Activated CD4-positive, alpha-beta T cell treated with anti-CD3 and anti-CD28 coated beads, Interleukin-2, amount 50 U/mL, for 1 hour (primary cell): ENCODE data around the gene EGFR.

Experiments
- DNase-seq: peaks from one replicate; pipeline ENCODE4 v3.0.0-alpha.2; 2020

EGFR gene

DNA sequence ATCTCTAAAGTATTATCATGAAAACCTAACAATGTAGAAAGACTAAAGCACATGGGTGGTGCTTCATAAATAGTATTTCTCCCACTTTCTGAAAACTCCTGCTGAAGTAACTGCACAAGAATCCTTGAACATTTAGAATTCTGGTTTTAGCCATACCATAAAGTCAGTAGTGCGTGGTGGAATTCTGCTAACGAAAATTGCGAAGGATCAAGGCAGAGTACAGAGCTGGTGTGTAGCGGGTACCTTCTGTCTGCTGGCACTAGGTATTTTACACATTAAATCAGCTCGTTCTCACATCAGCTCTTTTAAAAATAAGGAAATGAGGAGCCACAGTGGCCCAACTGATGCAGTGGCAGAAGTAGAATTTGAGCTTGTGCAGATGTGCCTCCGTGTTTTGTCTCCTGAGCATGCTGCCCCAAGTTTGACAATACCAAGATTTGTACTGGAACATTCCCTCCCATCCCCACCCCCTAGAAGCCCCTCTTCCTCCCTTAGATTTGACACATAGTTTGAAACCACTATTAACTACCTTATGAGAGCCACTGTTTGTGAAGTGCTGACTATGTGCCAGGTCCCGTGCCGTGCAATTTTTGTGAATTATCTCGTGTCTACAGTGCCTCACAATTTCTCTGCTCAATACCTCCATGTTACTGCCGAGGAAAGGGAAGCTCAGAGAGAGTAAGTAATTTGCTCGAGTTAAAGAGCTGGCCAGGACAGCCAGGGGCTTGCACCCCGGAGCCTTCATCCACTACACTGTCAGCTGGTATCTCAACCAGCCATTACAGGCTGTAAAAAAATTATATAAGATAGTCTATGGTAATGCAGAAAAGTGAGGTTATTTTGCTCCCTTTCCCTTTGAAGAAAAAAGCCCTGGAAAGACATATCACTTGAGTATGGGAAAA is 66.9 kb downstream of the EGFR start:
- no peak for DNase-seq

DNA sequence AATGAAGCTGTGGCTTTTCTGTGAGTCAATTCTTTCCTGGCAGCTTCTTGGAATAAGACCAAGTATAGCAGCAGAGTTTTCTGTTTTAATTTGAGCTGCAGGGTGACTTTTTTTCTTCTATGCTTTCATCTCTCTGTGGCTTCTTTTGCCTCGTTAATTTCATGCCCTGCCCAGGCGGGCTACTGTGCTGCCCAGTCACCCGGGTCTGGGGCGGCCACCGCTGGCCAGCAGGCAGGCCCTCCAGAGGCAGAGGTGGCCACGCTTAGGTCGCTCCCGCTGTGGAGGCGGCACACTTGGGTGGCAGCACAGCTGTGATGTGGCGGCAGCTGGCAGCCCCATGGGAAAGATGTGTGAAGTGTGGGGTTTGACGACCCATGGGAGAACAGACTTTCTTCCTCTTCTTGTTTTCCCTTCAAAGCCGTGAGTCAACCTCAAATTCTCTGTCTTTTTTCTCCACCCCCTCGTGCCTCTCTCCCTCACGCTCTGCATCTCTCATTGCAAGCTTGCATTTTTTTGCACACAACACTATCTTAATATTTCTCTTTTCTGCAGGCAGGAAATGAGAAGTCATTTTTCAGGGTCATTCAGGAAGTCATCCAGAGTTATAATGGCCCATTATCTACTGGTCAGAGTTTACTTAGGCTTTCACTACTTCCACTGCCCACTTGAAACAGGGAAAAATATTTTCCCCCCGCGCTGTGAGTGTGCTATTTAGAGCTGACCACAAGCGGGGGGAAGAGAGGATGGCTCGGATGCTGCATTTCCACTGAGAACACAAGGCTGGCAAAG is 67.8 kb downstream of the EGFR start:
- DNase-seq, result no peak

DNA sequence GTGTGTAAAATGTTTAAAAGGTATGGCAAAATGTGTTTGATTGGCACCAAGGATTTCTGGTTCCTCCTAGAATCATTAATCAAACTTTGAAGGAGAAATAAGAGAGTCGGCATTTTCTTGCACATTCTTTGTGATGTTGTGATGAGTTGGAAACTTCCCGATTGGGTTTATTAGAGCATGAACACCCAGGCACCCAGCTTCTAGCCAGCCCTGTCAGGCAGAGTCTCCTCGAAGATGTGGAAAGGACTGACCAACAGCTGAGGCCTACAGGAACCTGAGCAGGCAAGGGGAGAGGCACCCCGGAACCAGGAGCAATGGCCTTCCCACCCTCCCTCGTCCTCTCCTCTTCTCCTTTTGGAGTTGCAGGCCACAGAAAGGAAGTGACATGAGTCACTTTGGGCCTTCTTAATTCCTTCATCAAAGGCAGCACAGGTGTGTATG is 68.7 kb downstream of the EGFR start:
- DNase-seq, result no peak

DNA sequence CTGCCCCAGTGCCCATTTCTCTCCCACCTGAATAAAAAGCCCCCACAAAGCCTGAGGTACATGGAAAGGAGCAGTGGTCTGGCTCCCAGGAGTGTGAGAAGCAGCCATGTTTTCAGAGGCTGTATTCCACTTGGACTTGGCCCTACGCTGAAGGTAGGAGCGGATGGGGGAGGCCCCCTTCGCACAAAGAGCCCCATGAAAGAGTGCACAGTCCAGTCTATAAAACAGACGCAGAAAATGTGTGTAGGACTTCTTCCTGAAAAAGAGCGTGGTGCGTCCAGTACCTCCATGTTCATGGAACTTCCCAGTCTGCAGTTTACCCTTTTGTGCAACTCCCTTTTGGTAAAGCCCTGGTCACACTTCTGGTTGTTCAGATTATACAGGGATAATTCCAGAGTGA is 69.3 kb downstream of the EGFR start:
- DNase-seq, result no peak

DNA sequence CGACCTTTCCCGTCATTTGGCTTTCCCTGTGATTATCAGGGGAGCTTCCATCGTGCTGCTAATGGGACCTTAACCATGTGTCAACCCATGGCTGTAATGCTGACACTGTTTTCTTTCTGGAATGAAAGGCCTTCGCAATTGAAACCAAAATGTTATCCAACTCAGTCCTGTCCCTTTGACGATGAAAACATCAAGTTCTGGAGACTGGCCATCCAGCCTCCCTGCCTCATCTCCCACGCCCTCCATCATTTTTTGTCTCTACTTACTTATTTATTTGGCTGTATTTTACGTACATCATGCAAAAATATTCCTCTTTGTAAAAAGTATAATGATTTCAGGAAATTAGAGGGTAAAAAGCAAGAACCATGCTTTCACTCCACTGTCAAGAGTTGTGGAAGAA is 69.8 kb downstream of the EGFR start:
- no peak for DNase-seq

DNA sequence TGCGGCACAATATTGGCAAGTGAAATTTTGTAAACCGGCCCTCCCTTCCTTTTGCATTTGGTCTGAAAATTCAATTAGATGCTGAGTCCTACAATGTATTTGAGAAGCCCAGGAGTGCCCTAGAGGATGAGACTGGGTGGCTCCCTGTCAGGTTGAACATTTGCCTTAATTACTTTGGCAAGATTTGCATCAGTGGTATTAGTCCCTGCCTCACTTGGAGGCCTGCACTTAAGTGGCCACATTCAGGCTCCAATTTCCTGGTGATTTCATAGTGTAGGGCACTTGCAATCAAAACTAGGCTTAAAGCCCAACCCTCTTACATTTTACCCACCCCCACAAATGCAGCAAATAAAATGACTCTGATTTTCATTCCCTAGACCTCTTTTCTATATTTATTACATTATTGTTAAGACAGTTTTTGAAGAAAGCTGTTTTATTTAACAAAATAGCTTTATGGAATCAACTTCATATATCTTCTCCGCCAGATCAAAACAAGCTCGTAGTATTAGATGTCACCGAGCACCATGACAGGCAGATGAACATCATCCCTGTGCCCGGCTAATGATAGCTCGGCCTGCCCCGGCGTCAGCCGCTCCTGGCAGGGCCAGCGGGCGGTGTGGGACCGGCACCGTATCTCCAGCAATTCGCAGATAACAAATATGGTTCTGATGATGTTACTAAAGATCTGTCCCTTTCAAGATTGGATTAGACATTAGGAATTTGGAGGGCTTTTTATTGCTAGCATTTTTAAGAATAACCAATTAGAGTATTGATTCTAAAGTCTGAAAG is 73.6 kb downstream of the EGFR start:
- DNase-seq, result no peak

DNA sequence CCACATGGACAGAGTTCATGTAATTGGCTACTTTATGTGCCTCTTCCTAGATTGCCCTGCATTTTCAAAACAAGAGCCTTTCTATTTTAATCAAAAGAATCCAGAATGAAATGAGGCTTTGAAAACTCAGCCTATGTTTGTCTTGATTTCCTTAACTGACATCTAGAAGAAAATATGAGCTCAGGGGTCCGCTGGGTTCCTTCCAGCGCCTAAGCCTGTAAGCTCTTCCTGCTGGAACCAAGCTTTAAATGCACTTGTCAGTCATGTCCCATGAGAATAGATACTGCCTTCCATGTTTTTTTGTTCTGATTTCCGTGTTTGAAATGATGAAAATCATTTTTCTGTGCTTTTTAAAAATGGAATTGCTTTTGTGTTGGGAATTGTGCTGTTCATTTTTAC is 74.2 kb downstream of the EGFR start:
- no peak for DNase-seq

DNA sequence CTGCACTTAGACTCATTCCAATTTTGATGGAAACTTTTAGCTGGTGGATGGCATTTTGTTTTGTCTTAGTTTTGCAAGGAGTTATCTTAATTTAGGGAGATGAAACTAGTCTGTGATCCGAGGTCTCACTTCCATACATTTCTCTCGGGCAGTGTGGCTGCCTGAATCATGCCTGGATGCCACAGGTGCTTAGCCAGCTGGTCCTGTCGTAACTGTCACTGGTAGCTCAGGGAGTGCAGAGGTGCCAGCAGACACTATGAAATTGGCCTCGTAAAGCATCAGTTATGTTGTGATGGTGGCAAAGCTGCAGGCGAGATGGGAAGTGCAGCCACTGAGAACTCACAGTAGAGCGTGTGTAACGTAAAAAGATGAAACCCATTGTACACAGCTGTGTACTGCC is 74.9 kb downstream of the EGFR start:
- DNase-seq, result no peak

DNA sequence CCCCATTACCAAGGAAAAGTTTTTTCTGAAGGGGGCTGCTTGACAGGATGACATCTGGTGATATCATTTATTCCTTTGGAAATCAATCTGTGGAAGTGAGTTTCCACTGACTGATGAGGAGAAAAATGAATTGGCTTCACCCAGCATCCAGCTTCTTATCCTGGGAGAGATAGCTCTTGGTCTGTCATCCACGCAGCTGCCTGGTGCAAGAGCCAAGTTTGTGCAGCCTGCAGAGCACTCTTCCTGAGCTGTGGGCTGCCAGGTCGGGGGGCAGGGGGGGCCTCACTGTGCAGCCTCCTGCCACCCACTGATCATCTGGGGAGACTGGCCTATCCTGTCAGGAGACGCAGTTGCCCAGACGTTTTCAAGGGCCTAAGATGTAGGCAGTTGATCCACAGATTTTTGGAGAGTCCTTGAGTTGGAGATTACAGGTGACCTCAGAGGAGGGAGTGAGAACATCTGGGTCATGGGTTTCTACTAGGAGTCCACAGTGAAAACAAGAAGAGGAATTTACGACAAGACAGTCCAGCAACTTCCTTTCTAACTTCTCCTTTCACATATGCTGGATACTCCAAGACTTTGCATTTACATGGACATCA is 75.4 kb downstream of the EGFR start:
- DNase-seq, result no peak

DNA sequence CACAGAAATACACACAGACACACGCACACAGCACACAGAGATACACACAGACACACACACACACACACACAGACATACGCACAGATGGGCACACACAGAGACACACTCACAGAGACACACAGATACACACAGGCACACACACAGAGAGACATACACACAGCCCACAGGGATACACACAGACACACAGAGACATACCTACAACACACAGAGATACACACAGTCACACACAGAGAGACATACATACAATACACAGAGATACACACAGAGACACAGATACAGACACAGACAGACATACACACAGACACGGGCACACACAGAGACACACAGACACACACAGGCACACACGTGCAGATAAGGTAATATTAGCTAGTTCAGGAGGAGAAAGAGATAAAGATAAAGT is 76.9 kb downstream of the EGFR start:
- no peak for DNase-seq

DNA sequence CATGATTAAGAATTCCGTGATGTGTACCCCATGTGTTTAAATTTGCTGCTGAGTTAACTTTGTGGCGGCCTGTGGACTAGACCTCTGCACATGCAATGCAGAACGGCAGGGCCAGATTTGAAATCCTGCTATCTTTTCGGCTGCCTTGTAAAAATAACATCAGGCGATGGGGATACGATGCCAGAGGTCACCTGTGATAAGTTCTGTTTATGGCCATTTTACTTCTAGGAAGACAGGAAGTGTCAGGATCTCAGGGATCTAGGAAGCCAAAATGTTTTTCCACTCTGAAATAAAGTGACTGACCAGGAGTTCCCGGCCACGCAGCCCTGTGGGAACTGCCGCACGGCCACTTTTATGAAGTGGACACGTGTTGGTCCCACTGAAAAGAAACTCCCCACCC is 77.5 kb downstream of the EGFR start:
- DNase-seq, result no peak

DNA sequence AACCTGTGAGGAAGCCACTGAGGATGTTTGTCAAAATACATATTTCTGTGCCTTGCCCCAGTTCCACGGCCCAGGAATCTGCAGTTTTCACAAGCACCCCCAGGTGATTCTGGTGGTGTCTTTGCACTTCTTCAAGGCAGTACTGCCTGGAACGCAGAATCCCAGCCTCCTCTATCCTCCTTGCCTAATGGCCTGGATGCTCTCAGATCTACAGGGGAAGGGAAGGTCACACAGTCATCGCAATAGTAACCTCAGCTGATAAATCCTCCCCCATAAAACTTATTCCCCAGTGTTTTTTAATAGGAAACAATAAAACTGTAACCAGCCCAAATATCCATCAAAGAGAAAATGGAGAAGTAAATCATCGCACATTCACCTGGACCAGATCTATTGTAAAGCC is 78.3 kb downstream of the EGFR start:
- DNase-seq, result no peak

DNA sequence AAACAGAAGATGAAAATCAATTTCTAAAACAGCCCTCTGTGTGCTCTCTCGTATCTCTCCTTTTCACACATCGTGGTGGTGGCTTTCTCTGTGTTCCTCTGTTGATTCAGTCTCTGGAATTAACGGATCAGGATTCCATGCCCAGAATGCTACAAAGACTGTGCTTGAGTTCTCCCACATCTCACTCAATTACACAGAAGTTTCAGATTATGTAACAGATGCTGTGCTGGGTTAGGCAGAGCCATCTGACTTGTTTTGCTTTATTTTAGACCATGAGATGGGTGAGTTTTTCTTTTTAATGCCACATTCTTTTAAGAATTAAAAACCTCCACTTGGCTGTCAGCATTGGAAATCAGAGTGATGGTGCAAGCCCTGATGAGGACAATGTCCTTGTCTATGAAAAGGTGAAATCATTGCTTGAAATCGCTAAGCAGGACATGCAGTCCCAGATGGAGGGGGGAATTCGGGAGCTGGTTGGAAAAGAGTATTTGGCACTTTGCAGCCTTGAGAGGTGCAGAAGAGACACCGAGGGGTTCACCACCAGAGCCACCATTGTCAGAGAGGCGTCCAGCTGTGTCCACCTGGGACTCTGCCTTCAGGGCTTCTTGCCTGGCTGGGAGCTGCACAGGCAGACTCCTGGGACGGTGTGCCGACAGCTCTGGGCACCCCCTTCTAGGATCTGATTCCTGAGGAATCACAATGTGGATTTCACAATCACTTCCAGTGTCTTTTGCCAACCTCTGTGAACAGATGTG is 80.4 kb downstream of the EGFR start:
- DNase-seq, result no peak

DNA sequence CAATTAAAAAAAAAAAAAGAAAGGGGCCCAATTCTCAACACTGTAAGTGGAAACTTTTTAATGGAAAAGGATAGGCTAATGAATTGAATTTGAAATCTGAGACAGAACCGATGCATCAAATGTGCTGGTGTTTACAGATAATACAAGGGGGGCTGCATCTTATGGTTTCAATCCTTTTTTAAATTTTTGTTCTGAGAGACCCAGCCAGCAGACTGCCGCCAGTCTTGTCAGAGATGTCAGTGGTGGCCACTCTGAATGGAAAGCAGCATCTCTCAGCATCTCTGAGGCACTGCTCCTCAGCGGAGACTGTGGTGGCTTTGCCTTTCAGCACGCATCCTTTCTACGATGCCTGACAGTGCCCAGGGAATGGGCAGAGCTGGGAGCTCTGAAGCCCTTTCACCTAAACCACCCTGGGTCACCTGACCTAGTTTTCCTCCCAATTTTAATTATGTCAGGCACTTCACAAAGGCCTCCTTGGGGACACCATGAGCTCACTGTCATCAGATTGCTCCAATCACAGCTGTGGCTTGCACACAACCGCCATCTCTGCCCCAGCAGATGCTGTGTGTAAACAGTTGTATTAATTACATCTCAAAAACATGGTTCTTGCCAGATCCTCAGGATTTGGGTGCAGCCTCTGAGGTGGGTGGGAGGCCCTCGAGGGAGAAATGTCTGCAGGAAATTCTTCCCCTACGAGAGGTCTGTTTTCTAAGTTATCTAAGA is 81.2 kb downstream of the EGFR start:
- no peak for DNase-seq

DNA sequence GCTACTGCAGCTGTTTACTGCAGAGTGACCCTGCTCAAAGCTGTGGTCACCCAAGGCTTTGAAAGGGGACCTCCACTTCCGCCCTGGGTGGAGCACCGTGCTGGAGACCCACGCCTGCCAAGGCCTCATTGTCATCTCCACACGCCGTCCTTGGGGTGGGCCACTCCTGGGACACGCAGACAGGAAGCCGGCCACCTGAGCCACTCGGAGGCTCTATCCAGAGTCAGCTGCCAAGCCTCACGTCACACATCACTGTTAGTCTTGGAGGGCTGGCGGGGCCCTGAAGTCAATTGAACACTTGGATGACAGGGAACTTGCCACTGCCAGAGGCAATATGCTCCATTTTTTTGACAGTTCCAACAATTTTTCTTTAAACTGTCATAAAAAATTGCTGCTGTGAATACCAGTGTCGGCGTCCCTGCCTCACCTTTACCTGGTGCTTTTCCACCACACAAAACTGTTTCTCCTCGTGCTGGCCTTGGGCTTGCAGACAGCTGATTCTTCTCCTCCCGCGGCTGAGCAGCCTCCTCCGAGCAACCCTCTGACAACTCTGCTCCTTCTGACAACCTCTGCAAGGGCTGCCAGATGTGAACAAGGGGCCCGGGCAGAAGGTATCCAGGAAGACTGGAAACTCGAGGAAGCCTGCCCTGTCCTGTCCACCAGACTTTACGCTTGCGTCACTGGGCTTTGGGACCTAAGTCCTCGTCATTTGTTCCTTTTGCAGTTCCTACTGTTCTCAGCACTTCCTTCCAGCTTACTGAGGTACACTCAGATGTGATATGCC is 81.9 kb downstream of the EGFR start:
- DNase-seq, result no peak

DNA sequence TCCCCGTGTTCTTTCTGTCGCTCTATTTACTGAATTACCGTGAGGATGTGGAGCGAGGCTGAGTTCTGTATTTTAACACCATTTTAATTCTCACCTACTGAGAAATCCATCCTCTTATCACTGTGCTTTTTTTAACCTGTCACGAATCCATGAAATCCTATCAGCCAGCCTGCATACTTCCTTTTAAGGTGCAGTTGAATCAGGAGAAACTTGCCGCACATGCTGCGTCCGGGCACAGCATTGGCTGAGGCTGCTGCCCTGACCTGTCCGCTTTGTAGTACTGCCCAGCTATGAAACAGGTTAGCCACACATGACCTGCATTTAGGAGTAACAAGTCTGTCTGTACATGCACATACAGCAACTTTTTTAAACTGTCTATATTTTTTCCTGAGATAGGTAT is 82.5 kb downstream of the EGFR start:
- DNase-seq, result no peak

DNA sequence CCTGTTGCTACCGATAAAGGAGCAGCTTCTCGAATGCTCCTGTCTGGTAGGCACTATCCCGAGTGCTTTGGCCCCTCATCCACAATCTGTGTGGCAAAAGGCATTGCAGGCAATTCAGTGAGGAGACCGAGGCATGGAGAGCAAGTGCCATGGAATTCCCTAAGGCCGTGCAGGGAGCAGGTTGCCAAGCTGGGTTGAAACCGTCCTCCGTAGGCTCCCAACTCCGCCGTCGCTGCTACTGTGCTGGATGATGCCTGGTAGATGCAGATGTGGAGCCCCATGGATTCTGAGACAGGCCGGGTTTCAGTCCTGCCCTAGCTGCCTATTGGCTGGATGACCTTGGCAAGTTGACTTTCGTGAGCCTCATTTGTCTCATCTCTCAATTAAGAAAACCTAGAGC is 85.3 kb downstream of the EGFR start:
- no peak for DNase-seq

DNA sequence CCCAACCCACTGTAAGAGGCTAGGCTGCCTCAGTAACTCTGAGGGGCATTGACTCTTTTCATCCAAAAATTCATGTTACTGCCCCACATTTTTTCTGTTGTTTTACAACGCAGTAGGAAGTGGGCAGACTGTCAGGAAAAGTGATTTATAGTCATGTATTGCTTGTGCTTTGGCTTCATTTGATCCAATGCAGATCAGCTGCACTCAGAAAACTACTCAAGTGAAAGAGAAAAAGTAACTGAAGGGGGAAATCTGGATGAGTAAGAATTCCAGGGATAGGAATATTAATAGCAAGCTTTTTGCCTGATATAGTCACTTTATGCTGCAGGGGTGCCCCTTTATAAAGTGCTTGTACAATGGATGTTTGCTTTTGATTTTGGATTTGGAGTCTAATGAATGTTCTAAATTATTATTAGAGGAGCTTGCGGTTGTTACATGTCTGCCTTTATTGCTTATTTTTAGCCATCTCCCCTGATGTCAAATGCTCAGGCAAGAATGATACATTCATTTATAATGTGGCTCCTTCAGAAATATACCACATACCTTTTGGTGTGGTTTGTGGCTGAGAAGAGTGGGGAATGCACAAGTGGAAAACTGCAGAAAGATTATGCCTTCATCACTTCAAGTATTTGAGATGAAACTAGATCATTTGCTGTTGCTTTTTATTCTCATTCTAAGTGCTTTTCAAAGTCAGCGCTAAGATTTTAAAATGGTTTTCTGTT is 86.1 kb downstream of the EGFR start:
- DNase-seq, result no peak

DNA sequence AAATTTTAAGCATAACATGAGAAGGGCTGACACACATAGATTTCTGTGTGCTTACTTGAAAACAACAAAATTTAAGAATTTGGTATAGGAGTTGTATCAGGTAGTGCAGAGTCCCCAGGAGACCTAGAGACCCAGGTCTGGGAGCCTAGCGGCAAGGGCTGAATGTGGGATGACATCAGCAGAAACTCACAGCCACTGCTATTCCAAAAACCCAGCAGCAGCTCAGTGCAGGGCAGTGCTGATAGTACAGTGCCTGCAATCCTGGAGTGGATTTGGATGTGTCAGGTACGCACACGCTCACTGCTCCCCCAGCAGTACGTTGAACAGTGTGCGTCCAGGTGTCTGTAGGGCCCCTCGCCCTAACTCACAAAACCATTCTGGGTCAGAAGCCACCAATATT is 87.1 kb downstream of the EGFR start:
- DNase-seq, result no peak

DNA sequence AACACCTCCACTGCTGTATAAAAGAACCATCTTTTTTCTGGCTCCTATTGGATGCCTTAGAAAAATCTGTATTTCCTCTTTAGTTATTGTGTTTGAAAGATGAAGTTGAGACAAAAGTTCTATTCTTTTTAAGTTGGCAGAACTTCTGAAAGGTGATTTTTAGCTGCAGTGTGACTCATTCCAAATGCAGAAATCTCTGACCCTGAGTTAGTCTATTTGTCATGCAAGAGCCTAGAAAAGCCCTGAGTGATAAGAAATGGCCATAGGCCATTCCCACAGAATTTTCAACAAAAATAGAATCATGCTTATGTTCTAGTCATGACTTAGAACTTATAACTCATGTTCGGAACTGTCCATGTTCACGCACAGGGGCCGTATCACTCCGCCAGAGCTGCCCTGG is 89.1 kb downstream of the EGFR start:
- no peak for DNase-seq
